HG03457 (cell line): ENCODE measurements around the gene USP2.
"Not testable (repeated sequence)": the region's sequence is repeated elsewhere in the genome, so short reads cannot be mapped to it uniquely, and the experiment has no call there.

Source experiments
- ATAC-seq: cut with Tn5 transposase; IDR thresholded peaks from one replicate; pipeline ENCODE4 v1.9.1; 2021; ENCODE audit warnings: moderate number of reproducible peaks; ENCODE audit not compliant: unreplicated experiment

Gene USP2

DNA sequence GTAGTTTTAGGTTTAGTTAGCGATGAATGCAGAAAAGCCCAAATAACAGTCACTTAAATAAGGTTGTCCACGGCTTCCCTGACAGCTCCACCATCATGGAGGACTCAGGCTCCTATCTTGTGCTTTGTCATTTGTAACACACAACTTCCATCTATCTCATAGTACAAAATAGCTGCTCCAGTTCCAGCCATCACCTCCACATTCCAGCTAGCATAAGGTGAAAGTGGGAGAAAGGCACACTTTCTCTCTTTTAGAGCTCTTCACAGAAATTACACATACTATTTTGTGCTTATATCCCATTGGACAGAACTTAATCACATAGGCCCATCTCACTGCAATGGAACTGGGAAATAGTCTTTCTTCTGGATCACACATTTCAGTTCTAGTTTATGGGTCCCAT is 32.8 kb upstream of the USP2 start:
- ATAC-seq: no peak

GRCh38 chr11:119412072-119412471 is 30.6 kb upstream of the USP2 start:
- no peak for ATAC-seq

GRCh38 chr11:119410501-119410900 is 29.0 kb upstream of the USP2 start:
- no peak for ATAC-seq

DNA sequence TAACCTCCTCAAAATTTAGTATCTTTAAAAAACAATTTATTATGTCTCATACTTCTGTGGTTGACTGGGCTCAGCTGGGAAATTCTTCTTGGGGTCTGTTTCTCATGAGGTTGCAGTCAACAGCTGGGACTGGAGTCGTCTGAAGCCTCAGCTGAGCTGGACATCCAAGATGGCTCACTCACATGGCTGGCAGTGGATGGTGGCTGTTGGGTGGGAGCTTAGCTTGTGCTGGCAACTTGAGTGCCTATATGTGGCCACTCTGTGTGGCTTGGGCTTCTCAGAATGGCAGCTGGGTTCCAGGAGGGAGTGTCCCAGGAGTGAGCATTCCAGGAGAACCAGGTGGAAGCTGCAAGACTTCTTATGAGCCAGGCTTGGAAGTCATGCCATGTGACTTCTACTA is 28.2 kb upstream of the USP2 start:
- no peak for ATAC-seq

DNA sequence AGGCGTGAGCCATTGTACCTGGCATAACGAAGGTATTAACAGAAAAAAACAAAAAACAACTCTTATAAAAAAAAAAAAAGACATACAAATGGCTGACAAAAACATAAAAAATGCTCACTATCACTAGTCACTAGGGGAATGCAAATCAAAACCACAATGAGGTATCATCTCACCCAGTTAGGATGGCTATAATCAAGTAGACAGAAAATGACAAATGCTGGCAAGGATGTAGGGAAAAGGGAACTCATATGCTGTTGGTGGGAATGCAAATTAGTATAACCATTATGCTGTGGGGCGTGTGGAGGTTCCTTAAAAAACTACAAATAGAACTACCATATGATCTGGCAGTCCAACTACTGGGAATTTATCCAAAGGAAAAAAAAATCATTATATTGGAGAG is 24.5 kb upstream of the USP2 start:
- ATAC-seq: no peak

DNA sequence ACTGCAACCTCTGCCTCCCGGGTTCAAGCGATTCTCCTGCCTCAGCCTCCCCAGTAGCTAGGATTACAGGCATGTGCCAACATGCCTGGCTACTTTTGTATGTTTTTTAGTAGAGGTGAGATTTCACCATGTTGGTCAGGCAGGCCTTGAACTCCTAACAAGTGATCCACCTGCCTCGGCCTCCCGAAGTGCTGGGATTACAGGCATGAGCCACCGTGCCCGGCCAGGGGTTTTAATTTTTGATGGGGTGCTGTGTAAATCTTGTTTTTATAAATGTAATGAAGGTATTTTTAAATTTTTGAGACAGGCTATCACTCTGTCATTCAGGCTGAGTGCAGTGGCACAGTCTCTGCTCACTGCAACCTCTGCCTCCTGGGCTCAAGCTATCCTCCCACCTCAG is 24.0 kb upstream of the USP2 start:
- not testable (repeated sequence) for ATAC-seq

DNA sequence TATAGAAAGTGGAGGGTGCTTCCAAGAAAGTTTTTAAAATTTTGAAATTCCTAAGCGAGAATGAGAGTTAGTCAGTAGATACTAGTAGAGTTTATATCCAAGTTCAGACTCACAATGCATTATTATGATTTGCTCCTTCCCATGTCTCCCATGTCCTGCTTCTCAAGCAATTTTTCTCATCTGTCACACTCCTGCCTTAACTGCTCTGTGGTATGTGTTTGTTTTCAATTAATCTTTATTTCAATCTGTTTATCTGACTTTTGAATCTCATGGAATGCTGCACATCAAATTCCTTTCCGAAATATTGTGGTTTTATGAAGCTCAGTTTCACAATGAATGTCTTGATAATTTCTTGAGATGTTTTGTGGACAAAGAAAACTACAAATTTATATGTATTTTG is 23.4 kb upstream of the USP2 start:
- no peak for ATAC-seq

DNA sequence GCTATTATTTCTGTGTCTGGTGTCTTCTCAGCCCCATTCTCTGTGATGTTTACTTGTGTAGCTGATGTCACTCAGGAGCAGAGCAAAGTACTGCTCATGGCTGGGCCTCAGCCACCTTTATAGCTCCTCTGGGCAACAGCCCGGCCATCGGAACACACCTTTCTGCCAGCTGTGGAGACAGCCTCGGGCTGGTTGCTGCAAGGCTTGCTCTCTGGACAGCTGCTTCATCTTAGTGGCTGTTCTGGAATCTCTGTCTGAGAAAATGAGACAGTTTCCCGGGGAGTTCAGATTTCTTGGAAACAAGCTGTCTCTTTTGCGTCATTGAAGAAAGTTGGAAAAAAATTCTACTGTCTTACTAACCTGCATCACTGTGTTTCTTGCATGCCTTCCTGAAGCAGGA is 21.5 kb upstream of the USP2 start:
- ATAC-seq: no peak

- no peak for ATAC-seq
Observed at GRCh38 chr11:119402470-119402869, 21.0 kb upstream of the USP2 start.

DNA sequence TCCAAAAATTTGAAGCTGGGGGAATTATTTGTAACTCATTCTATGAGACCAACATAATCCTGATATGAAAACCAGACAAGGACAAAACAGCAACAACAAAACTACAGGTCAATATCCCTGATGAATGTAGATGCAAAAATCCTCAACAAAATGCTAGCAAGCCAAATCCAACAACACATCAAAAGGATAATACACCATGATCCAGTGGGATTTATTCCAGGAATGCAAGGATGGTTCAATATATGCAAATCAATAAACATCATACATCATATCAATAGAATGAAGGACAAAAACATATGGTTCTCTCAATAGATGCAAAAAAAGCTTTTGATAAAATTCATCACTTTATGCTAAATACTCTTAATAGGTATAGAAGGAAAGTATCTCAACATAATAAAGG is 19.4 kb upstream of the USP2 start:
- ATAC-seq: no peak

GRCh38 chr11:119397740-119398139 is 16.2 kb upstream of the USP2 start:
- no peak for ATAC-seq

DNA sequence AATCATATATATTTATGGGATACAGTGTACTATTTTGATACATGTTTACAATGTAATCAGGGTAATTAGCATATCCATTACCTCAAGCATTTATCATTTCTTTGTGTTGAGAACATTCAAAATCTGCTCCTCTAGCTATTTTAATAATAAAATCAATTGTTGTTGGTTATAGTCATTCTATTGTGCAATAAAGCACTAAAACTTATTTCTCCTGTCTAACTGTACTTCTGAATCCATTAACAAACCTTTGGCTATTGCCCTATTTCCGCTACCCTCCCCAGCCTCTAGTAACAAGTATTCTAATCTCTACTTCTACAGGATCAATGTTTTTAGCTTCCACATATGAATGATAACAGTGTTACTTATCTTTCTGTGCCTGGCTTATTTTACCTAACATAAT is 15.3 kb upstream of the USP2 start:
- ATAC-seq: no peak

DNA sequence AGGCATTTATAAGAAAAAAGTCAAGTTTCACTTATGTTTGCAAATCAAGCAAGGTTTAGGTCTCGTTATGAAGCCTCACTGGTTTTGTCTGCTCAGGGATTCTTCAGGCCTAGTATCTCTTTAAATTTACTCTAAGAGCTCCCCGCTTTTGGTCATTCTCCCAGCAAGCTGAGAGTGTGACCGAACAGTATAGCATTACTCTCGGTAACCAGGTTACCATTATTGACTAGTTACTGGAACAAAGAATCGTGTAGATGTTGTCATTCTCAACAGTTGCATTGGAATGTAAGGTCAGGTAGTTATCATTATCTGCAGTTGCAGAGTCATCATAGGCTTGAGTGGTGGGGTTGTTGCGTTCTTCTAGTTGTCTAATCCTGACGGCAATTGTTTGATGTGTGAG is 9.8 kb upstream of the USP2 start:
- ATAC-seq: no peak

- ATAC-seq: no peak
Observed at GRCh38 chr11:119389611-119390254, 8.2 kb upstream of the USP2 start.

DNA sequence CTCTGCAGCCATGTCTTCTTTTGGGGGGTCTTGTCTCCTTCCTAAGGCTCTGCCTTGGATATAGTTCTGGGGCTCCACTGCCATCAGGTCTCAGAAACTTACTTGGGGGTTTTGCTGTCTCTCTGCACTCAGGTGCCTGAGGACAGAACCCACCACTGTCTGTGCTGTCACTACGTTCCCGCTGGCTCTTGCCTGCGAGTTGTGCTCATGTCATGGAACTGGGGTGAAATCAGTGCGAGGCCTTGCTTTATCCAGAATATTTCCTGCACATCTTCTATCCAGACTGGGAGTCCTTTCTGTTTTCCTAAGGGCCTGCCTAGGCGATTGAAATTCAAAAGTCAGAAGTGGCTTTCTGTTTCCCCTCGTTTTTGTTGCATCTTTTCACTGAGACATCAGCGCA is 6.6 kb upstream of the USP2 start:
- ATAC-seq: no peak

GRCh38 chr11:119384332-119384731 is 2.8 kb upstream of the USP2 start:
- ATAC-seq: no peak

GRCh38 chr11:119382513-119382912 is 1.0 kb upstream of the USP2 start:
- ATAC-seq: not testable (repeated sequence)

GRCh38 chr11:119382101-119382500 is 611 bp upstream of the USP2 start:
- ATAC-seq: no peak

GRCh38 chr11:119380827-119381180 is 686 bp downstream of the USP2 start:
- ATAC-seq: no peak

GRCh38 chr11:119380160-119380826 is 1.2 kb downstream of the USP2 start:
- no peak for ATAC-seq

- no peak for ATAC-seq
Observed at GRCh38 chr11:119378851-119379465, 2.5 kb downstream of the USP2 start.

GRCh38 chr11:119377961-119378667 is 3.4 kb downstream of the USP2 start:
- no peak for ATAC-seq
